Stimulated activated CD8-positive, alpha-beta memory T cell treated with anti-CD3 and anti-CD28 coated beads, Interleukin-7, amount 100 ng/mL, for 48 hours (primary cell): ENCODE results near the gene FCHSD2.
"Not testable (repeated sequence)": the region's sequence is repeated elsewhere in the genome, so short reads cannot be mapped to it uniquely, and the experiment has no call there.

Source experiments
- DNase-seq, 2 donors: peaks; one replicate each; pipeline ENCODE4 v3.0.0-alpha.2; 2020; ENCODE audit warnings: low read depth in 1 of 2; ENCODE audit errors: extremely low read depth in 1 of 2

The FCHSD2 gene

DNA sequence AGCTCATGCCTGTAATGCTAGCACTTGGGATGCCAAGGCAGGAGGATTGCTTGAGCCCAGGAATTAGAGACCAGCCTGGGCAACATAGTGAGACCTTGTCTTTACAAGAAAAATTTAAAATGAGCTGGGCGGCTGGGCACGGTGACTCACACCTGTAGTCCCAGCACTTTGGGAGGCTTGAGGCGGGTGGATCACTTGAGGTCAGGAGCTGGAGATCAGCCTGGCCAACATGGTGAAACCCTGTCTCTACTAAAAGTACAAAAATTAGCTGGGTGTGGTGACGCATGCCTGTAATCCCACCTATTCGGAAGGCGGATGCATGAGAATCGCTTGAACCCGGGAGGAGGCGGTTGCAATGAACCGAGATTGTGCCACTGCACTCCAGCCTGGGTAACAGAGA, 330.4 kb downstream of the FCHSD2 start:
- DNase-seq = not testable (repeated sequence)

GRCh38 chr11:72808331-72808798, 333.8 kb downstream of the FCHSD2 start:
- no peak for DNase-seq

DNA sequence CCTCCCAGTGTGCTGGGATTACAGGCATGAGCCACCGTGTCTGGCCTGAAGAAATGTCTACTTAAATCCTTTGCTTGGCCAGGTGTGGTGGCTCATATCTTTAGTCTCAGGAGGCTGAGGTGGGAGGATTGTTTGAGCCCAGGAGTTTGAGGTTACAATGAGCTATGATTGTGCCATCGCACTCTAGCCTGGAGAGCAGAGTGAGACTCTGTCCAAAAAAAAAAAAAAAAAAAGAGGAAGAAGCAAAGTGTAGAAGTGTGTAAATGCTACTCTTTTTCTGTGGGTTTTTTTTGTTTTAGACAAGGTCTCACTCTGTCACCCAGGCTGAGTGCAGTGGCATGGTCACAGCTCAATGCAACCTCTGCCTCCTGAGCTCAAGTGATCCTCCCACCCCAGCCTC, 334.3 kb downstream of the FCHSD2 start:
- DNase-seq = no peak

- DNase-seq = no peak
Observed at GRCh38 chr11:72807021-72807693, 335.0 kb downstream of the FCHSD2 start.

DNA sequence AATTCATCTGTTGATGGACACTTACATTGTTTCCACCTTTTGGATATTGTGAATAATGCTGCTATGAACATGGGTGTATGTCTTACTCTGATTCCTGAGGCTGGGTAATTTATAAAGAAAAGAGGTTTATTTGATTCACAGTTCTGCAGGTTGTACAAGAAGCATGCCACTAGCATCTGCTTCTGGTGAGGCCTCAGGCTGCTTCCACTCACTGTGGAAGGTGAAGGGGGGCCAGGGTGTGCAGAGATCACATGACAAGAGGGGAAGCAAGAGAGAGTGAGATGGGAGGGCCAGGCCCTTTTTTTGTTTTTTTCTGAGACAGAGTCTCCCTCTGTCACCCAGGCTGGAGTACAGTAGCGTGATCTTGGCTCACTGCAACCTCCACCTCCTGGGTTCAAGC, 335.7 kb downstream of the FCHSD2 start:
- DNase-seq = not testable (repeated sequence)

GRCh38 chr11:72805216-72805615, 336.9 kb downstream of the FCHSD2 start:
- DNase-seq = no peak

- no peak for DNase-seq
Observed at GRCh38 chr11:72802822-72803221, 339.3 kb downstream of the FCHSD2 start.

DNA sequence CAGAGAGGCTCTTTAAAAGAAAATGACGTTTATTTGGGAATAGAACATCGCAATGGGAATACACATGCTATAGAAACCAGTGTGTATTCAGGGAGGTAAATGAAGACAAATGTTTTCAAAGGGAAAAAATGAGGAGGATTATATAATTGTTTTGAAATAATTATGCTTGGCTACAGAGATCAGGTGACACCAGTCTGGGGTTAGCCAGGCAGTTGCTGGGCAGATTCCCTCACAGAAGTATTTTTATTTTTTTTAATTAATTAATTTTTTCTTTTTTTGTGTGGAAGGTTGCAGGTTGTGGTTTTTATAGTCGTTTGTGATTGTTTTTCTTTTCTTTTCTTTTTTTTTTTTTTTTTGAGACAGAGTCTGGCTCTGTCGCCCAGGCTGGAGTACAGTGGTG, 342.7 kb downstream of the FCHSD2 start:
- no peak for DNase-seq

DNA sequence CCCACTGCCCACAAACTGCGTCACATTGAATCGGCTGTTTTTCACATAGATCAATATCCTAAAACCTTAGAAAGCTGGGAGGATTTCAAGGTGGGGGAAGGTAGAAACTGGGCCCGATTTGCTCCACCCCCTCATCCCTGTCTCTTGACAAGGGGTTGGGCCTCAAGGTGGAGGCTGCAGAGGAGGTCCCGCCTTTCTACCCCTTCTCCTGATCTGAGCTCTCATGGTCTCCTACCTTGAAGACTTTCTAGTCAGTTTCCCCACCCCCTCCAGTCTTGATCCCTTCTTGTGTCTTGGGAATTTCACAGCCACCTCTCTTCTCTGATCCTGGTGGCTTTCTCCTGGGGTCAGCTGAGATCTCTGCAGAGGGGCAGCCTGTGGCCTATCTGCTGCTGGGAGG, 343.8 kb downstream of the FCHSD2 start:
- DNase-seq = no peak

DNA sequence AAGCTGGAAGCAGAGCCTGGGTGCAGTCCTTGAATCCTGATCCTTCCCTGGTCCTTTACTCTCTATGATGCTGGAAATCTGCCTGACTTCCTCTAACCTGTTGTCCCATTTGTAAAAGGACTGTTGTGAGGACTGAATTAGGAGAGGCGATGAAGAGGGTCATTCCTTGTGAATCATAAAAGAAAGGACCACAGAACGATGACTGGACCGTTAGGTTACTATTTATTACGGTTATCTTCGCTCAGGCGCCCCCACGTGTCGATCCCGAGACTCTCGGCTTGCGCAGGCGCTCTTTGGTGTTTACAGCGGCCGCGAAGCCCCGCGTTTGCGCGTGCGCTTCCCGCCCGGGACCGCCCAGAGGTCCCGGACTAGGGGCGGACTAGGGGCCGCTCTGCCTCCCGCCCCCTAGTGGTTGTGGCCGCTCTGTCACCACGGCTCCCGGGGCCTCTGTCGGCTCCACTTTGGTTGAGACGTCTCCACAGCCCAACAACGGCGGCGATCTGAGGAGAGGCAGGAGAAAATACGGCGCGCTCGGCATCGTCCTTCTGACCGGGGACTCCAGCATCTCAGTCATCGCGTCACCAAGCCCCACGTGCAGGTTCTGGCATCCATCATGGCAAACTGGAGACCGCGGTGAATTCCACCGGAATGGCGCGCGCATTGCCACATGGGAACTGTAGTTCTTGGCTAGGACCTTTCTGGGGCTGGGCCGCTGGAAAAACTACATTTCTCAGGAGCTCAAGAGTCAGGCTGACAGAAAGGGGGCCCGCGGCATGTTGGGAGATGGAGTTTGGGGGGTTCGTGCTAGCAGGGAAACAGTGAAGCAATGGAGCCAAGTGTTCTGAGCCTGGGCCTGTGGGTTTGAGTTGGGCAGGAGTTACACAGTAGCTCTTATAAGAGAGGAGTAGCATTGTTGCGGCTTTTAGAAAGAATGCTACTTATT, 348.4 kb downstream of the FCHSD2 start, which contains the start of gene STARD10:
Gene STARD10 (minus strand): TSS at position 623 of the 943 bp plus-strand sequence. CDS start 12,866 bp downstream, outside the sequence.
- peak; percentile 86 to 90 for DNase-seq

- DNase-seq = no peak
Observed at GRCh38 chr11:72793076-72793424, 349.1 kb downstream of the FCHSD2 start.

- no peak for DNase-seq
Observed at GRCh38 chr11:72792437-72793021, 349.6 kb downstream of the FCHSD2 start.

DNA sequence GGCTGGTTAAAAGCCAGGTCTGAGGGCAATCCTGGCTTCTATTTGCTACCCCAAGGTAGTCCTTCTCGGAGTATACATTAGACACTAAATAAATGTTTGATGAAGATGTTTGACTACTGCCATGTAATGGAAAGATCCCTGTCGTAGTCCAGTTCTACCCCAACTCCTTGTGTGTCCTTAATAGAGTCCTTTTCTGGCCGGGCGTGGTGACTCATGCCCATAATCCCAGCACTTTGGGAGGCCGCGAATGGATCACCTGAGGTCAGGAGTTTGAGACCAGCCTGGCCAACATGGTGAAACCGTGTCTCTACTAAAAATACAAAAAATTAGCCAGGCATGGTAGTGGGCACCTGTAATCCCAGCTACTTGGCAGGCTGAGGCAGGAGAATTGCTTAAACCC, 350.9 kb downstream of the FCHSD2 start:
- not testable (repeated sequence) for DNase-seq

- no peak for DNase-seq
Observed at GRCh38 chr11:72789493-72790131, 352.5 kb downstream of the FCHSD2 start.

DNA sequence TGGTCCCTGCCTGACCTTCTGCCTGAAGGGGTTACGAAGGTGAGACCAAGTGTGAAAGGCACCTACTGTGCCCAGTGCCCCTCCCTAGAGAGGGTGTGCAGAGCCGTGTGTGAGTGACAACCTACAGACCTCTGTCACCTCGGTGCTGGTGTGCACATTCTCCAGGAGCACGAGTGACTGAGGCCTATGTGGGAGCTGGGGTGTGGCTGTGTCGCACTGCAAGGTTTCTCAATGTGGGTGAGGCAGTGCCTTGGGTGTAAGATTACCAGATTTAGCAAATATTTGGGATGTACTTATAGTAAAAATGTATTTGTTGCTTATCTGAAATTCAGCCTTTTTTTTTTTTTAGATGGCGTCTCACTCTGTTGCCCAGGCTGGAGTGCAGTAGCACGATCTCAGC, 353.9 kb downstream of the FCHSD2 start:
- no peak for DNase-seq

- DNase-seq = no peak
Observed at GRCh38 chr11:72787216-72788104, 354.7 kb downstream of the FCHSD2 start.
